Measurements from ENCODE around the gene GJC1. TPM values are rescaled to one million over a fixed set of nuclear protein-coding genes. Genes with fewer than 3 reads are reported as not detected.

GJC1 gene
- total RNA-seq, 1 experiment from 2014 or later, result 119 TPM

GRCh38 chr17:44770166-44770925 lies 59.7 kb downstream of the GJC1 start:
- H3K4me1 Mint-ChIP-seq, result peaks cover 18 to 27% of the 10 kb centered on the region in 2 experiments
- Histone ChIP-seq H3K14ac (ENCODE audit: insufficient read depth, low read length) (no peak overlapping the region), H4K8ac (replicated peaks; ENCODE audit: insufficient read length, low read depth, low read length) (no peak overlapping the region), H3K4me2 (ENCODE audit: insufficient read depth, insufficient read length, low read length) (no peak overlapping the region), H3K79me2 (ENCODE audit: insufficient read depth, low read length) (no peaks in the 10 kb centered on the region), H3K18ac (ENCODE audit: insufficient read length, low read depth, low read length) (no peak overlapping the region), H2AK5ac (ENCODE audit: insufficient read length, low read length) (no peak overlapping the region), H3T11ph (ENCODE audit: low read length) (no peak overlapping the region), H2BK120ac (ENCODE audit: low read depth, low read length, poor library complexity, severe bottlenecking) (no peak overlapping the region), H4K20me1 (ENCODE audit: control insufficient read depth, insufficient read depth, insufficient read length) (no peaks in the 10 kb centered on the region), H3K27ac (ENCODE audit: insufficient read length, low read depth, low read length) (no peak overlapping the region), H3K79me1 (ENCODE audit: insufficient read depth, low read depth, low read length, poor library complexity, severe bottlenecking) (no peaks in the 10 kb centered on the region), H3K9ac (ENCODE audit: extremely low read depth, insufficient read length, low read length) (no peak overlapping the region), H3K27me3 (ENCODE audit: insufficient read depth, low read length) (no peaks in the 10 kb centered on the region), H3K4me1 (ENCODE audit: insufficient read depth, low read length) (no peaks in the 10 kb centered on the region), H2AFZ (ENCODE audit: low read length) (no peak overlapping the region), H3K23ac (ENCODE audit: insufficient read length, low read depth, low read length) (no peak overlapping the region), H2BK5ac (ENCODE audit: insufficient read length, low read length) (no peak overlapping the region), H3K23me2 (ENCODE audit: insufficient read length, low read depth, low read length, poor library complexity, severe bottlenecking) (peaks cover 7% of the 10 kb centered on the region), H3K9me3 (ENCODE audit: control insufficient read depth, low read depth, low read length) (no peaks in the 10 kb centered on the region), H2BK12ac (ENCODE audit: insufficient read length, low read depth, low read length) (no peak overlapping the region), H2BK20ac (ENCODE audit: low read depth, low read length, poor library complexity, severe bottlenecking) (no peak overlapping the region), H3K4ac (ENCODE audit: low read depth, low read length) (no peak overlapping the region), H4K91ac (ENCODE audit: insufficient read length, low read depth, low read length) (no peak overlapping the region), H3K56ac (ENCODE audit: insufficient read length, low read depth, low read length) (no peak overlapping the region), H4K5ac (ENCODE audit: insufficient read length, low read depth, low read length) (no peak overlapping the region), H2BK15ac (ENCODE audit: low read depth, low read length) (no peak overlapping the region)
- H3K4me3 Mint-ChIP-seq, result no peak overlapping the region; a peak in 1 of 5 replicates
- no peak overlapping the region for H3K27ac Mint-ChIP-seq
- DNase-seq, result no peak
- no peaks in the 10 kb centered on the region for H3K36me3 Mint-ChIP-seq (ENCODE audit: insufficient read depth in 1 of 3, low read depth in 3 of 3)
- no peaks in the 10 kb centered on the region for H3K9me3 Mint-ChIP-seq
- no peak for TF ChIP-seq CTCF (conservative IDR thresholded peaks at IDR 0.05)
- peaks cover 33% of the 10 kb centered on the region for H3K27me3 Mint-ChIP-seq (ENCODE audit: low read depth)
- no CpG with 5 or more reads among the region's 11 CpGs for WGBS (ENCODE audit: extremely low coverage, insufficient read length, low lambda C conversion rate)
